HG02943 (cell line): Measurements from ENCODE around the gene PRM2.

Experiments used
- ATAC-seq: cut with Tn5 transposase; IDR thresholded peaks from one replicate; pipeline ENCODE4 v1.9.1; 2021; ENCODE audit warnings: mild to moderate bottlenecking, low read depth, moderate library complexity; ENCODE audit not compliant: unreplicated experiment

PRM2 gene

DNA sequence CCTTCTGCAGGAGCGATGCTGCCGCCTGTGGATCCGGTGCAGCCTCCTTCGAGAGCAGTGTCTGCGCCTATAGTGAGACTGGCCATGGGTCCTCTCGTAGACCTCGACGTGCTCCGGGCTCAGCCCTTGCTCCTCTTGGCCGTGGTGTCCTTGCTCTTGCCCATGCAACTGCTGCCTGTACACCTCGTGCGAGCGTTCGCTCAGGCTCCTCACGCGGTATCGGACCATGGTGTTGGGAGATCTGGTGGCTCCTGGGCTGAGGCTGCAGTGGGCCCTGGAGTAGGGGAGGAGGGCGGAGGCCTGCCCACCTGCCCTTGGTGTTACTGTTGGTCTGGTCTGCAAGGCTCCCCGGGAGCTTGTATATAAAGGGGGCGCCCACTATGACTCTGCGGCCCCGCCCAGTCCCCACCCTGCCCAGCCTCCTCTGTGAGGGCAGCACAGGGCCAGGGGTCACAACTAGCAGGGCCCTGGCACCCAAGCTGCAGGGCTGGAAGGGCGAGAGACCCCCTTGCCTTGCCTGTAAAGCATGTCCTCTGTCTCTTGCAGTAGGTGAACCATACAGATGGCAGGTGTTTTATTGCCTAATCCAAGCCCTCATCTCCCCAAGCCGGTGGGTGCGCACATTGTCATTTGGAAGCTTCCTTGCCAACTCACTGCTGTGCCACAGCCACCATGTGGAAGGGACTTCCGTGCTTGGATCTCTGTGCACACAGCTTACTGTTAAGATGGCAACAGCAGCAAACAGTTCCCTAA, at the start of gene PRM2:
TSS of gene PRM2 (minus strand) at position 338 of the 753 bp plus-strand sequence. CDS start at position 228, 110 bp downstream.
- no peak for ATAC-seq

DNA sequence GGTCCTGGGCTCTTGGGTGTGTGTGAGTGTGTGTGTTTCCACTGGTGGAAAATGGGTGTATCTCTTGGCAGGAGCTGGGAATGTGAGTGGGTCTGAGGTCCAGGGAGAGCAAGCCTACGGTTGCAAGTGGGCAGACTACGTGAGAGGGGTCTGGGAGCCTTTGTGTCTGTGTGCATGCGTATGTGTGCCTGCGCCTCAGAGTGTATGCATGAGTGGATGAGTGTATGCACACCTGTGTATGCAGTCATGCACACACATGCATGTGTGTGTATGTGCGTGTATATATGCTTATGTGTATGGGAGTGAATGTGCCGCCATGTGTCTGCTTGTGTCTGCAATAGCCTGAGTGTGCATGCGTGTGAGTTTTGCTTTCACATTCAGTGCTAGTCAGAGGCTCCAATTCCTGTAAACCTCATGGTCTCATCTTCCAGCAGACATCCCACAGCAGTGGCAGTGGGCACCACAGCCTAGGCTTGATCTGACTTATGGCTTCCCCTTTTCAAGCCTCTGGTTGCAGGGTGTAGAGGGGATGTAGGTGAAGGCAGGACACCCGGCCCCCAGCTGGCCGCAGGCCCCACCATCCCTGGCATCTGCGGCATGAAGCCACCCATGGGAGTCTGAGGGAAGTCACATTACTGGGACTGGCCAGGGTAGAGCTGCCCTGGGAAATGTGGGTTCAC, 49.3 kb upstream of the PRM2 start:
- ATAC-seq: no peak

DNA sequence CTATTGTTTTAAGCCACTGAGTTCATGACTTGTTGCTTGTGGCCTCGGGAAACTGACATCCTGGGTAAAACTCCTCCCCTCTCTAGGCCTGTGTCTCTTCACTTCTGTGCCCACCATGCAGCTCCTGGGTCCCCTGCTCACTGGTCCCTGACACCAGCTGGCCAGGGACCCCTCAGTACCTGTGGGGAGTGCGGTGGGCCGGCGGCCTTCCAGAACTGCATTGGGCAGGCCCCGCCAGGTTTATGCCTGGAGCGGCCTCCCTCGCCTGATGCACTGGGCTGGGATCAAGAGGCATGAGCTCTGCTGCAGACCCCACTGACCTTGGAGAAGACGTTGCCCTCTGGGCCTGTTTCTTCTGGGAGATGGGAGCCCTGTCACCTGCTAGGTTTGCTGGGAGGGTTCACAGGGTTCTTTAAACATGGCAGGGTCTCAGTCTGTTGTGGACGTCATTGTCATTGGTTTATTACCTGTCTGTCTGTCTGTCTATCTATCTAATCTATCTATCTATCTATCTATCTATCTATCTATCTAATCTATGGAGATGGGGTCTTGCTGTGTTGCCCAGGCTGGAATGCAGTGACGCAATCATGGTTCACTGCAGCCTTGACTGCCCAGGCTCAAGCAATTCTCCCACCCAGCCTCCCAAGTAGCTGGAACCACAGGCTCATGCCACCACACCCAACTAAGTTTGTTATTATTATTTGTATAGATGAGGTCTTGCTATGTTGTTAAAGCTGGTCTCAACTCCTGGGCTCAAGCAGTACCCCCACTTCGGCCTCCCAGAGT, 47.5 kb upstream of the PRM2 start:
- no peak for ATAC-seq

DNA sequence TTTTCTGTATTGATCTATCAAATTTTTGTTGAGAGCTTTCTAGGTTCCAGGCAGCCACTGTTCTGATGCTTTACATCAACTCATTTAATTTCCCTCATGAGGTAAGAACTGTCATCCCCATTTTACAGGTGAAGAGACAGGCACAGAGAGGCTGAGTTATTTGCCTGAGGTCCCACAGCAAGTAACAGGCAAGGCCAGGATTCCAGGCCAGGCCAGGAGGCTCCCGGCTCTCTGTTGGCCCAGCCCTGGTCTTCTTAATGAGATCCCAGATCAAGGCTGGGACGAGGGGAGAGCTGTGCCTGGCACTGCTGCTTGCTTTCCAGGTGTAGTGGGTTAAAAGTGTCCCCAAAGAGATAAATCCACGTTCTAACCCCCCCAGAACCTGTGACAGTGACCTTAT, 46.5 kb upstream of the PRM2 start:
- ATAC-seq: no peak

- no peak for ATAC-seq
Observed at GRCh38 chr16:11321662-11322061, 45.4 kb upstream of the PRM2 start.

DNA sequence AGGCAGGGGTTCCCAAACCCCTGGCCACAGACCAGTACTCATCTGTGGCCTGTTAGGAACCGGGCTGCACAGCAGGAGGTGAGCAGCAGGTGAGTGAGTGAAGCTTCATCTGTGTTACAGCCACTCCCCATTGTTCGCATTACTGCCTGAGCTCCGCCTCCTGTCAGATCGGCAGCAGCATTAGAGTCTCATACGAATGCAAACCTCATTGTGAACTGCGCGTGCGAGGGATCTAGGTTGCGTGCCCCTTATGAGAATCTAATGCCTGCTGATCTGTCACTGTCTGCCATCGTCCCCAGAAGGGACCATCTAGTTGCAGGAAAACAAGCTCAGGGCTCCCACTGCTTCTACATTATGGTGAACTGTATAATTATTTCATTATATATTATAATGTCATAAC, 43.9 kb upstream of the PRM2 start:
- ATAC-seq: no peak

DNA sequence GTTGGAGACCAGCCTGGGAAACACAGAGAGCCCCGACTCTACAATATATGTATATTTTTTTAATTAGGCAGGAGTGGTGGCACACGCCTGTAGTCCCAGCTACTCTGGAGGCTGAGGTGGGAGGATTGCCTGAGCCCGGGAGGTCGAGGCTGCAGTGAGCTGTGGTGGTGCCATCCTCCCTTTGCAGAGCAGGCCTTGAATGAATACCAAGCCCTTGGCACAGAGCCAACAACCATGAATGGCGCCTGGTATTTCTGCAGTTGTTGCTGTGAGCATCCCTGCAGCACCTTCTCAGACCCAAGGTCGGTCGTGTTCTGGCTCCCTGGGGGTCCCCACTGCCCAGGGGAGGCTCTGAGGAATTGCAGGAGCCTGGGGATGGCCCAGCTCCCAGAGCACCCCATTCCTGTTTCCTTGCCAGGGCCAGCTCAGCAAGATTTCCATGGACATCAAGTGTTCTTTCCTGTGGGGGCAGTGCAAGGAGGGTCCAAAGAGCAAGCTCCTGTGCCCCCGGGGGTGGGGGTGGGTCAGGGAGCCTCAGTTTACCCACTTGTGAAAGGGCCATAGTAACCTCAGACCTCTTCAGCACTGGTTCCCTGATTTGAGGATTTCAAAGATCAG, 43.4 kb upstream of the PRM2 start:
- no peak for ATAC-seq

DNA sequence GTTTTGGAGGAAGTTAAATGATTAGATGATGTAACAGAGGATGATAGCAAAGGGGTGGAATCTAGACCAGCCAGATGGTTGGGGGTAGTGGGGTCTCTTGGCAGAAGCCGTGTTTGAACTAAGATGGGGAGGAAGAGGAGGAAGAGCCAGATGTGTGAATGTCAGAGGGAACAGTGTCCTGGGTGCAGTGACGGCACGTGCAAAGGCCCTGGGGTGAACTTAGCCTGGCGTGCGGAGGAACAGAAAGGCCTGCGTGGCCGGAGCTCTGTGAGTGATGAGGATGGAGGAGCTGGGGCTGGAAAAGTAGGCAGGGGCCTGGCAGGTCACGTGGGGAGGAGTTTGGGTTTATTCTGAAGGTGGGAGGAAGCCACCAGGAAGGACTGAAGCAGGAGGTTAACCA, 42.5 kb upstream of the PRM2 start:
- ATAC-seq: no peak

DNA sequence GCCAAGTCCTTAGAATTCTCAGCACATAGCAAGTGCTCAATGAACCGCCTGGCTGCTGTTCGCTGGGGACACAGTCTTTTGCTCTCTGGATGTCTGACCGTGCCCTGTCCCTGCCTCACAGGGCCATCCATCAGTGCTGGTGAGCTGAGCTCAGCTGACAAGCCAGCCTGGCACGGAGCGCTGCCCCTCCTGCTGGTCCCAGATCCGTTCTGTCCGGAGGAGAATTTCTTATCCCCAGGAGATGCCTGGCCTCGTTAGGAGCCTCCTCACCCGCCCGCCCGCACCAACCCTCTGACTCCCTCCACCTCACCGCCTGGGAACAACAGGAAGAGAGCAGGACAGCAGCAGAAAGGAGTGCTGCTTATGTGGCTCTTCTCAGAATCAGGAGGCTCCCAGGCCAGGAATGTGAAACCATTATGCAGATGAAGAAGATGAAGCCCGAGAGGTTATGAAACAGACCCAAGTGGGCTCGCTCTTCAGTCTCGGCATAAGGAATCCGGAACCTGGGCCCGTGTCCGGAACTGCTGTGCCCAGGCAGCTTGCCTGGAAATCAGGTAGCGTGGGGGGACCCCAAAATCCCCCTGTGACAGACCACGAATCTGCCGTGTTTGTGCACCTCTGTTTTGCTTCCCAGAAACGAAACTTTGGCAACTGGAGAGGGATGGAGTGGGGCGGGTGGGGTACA, 40.2 kb upstream of the PRM2 start:
- no peak for ATAC-seq

- ATAC-seq: no peak
Observed at GRCh38 chr16:11315510-11315909, 39.2 kb upstream of the PRM2 start.

DNA sequence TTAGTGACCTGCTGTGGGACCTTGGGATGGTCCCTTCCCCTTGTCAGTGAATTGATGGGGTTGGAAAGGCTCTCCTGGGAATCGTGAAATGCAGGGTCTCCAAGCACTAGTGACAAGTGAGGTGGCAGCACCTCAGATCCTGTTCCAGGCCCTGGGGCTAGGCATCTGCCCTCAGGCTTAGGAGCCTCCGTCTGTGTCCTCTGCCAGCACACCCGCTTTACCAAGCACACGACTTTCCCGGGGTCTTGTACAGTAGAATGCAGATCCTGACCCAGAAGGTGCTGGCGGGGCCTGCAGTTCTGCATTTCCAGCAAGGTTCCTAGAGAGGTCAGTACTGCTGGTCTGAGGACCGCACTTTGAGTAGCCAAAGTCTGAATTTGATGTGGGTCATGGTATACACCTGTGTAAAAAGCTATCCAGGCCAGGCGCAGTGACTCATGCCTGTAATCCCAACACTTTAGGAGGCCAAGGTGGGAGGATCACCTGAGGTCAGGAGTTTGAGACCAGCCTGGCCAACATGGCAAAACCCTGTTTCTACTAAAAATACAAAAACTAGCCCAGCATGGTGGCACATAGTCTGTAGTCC, 38.1 kb upstream of the PRM2 start:
- no peak for ATAC-seq

- no peak for ATAC-seq
Observed at GRCh38 chr16:11313493-11314308, 37.4 kb upstream of the PRM2 start.

DNA sequence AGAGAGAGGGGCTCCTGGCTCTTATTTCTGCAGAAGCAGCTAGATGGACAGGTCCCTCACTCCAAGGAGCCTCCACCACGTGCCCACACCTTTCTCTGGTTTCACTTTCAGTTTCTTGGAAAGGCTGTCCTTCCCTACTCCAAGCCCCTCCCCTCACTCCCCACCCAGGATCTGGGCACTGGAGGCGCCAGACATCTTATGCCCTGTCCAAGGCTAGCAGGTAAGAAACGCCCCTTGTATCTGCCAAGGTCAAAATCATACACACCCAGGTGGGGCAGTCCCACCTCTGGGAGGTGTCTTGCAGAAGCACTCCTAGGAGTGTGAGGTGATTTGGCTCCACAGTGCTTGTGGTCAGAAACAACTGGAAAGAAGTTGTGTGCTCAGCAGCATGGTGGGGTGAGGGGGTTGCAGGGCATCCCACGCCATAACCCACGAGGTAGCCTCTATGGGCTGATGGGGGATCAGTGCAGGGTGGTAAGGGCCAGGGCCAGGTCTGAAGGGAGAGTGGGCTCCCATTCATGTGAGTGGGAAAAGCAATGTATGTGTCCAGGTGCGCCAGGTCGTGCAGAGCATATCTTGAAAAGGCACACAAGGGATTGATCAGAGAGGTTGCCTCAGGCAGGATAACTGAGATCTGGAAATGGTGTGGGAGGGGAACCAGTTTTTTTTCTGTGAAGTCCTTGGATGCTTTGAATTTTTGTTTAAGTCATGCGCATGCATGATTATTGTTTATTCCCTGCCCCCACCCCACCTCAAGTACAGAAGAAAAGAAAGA, 36.6 kb upstream of the PRM2 start:
- no peak for ATAC-seq

- no peak for ATAC-seq
Observed at GRCh38 chr16:11310997-11311561, 34.8 kb upstream of the PRM2 start.

- no peak for ATAC-seq
Observed at GRCh38 chr16:11310634-11310977, 34.3 kb upstream of the PRM2 start.

DNA sequence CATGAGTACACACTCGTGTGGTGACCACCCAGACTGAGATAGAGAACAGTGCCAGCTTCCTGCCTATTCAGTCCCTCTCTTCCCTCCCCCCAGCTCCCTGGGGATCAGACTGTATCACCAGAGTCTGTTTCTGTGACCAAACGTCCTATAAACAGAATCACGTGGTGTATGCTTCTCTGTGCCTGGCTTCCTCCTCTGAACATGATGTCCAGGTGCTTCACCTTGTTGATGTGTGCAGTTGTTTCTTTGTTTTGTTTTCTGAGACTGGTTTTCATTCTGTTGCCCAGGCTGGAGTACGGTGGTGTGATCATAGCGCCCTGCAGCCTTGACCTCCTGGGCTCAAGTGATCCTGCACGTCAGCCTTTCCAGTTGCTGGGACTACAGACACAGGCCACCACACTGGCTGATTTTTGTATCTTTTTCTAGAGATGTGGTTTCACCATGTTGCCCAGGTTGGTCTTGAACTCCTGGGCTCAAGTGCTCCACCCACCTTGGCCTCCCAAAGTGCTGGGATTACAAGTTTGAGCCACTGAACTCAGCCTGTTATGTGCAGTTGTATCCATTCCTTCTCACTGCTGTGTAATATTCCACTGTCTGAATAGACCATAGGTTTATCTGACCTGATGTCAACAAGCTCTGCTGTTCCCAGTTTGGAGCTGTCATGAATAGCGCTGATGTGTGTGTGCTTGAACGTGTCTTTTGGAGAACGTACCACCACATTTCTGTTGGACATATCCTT, 33.8 kb upstream of the PRM2 start:
- peak; percentile 53 for ATAC-seq

- no peak for ATAC-seq
Observed at GRCh38 chr16:11308493-11309283, 32.4 kb upstream of the PRM2 start.
